Fibroblast of pulmonary artery (primary cell): ENCODE measurements around the gene PMAIP1.

Experiments
- DNase-seq: peaks from one replicate; pipeline ENCODE4 v3.0.0-alpha.2; 2010; ENCODE audit warnings: low read depth
- H3K4me3 ChIP-seq: replicated peaks from 2 replicates; pipeline ENCODE4 v1.5.1; 2011; ENCODE audit warnings: low read depth, mild to moderate bottlenecking, control low read depth, low read length, moderate library complexity
- TF ChIP-seq, protein P1 (sequence below): IDR thresholded peaks from 2 replicates; pipeline ENCODE4 v1.5.1; 2011; ENCODE audit warnings: mild to moderate bottlenecking, control low read depth, low read length, inconsistent platforms; ENCODE audit errors: missing control alignments

Gene PMAIP1

DNA sequence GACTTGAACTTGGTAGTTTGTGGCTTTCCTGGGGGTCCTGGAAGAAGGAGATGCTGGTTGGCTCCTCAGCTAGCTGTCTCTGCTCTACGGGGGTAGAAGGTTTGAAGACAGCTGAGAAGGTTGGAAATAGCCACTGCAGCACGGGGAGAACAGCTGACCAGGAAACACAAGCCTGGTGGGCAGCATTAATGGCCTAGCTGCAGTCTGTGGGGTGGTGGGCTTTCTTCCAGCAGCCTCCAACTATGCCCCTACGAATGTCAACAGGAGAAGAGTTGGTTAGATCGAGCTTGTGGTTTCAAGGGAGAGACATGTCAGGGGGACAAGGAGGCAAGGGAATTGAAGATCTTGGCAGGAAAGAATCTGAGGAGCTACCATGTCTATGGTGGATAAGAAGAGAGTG lies 38.9 kb downstream of the PMAIP1 start:
- TF ChIP-seq, protein P1, sequence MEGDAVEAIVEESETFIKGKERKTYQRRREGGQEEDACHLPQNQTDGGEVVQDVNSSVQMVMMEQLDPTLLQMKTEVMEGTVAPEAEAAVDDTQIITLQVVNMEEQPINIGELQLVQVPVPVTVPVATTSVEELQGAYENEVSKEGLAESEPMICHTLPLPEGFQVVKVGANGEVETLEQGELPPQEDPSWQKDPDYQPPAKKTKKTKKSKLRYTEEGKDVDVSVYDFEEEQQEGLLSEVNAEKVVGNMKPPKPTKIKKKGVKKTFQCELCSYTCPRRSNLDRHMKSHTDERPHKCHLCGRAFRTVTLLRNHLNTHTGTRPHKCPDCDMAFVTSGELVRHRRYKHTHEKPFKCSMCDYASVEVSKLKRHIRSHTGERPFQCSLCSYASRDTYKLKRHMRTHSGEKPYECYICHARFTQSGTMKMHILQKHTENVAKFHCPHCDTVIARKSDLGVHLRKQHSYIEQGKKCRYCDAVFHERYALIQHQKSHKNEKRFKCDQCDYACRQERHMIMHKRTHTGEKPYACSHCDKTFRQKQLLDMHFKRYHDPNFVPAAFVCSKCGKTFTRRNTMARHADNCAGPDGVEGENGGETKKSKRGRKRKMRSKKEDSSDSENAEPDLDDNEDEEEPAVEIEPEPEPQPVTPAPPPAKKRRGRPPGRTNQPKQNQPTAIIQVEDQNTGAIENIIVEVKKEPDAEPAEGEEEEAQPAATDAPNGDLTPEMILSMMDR: no peak
- H3K4me3 ChIP-seq: no peak overlapping the region
- DNase-seq: no peak

DNA sequence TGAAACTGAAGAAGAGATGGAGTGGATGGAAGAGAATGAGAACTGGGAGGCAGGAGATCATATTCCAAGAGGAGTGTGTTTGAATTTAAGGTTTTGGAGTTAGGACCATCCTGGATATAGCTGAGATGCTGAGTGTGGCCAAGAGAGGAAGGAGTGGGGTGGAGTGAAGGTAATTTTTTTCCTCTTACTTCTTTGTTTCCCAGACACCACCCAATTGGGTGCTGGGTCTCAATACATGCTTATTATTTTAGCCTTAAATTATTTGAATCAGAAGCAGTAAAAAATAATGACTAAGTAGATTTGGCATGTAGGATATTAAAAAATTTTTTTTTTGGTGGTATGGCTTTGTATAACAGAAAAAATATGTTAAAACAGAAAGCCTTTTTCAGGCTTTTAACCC lies 39.3 kb downstream of the PMAIP1 start:
- H3K4me3 ChIP-seq: no peak overlapping the region
- TF ChIP-seq, protein P1: no peak
- DNase-seq: no peak

DNA sequence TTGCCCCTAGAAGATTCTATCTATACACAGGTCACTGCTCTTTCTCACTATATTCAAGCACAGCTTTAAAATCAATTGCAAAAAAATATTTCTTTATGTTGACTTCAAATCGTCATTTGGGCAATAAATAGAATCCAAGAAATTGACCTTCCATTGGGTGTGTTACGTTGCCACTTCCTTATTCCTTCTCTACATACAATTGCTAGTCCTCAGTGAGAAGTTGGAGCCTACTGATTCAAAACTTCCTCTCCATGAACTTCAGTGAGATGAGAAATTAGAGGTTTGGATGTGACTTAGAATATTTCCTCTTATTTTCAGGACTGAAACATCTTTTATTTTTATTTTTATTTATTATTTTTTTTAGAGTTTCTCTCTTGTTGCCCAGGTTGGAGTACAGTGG lies 40.3 kb downstream of the PMAIP1 start:
- TF ChIP-seq, protein P1: no peak
- no peak for DNase-seq
- no peak overlapping the region for H3K4me3 ChIP-seq

DNA sequence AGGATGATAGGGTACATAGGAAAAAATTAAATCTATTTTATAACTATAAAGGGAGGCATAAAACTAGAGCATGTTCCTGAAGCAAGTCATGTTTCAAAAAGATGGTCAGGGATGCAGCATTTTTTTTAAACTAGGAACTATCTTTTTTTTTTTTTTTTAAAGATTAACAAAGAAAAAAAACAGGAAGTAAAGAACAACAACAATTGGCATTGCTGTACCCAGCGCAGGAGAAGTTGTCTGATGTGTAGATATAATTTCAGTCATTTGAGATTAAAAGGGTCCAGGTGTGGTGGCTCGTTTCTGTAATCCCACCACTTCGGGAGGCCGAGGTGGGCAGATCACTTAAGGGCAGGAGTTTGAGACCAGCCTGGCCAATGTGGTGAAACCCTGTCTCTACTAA lies 41.5 kb downstream of the PMAIP1 start:
- DNase-seq: no peak

DNA sequence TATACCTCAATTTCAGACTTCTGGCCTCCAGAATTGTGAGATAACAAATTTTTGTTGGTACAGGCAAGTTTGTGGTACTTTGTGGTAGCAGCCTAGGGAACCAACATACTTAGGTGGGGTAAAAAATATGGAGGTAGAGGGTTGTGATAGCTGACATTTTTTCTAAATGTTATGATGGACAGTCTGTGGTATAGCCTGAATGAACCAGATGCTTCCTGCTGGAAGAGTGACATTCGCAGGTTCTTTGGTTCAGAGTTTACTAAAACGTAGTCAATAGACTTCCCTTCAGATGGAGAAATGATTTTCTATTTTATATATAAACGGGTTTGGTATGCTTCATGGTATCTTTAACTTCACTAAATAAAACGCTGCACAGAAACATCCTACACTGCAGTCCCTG lies 42.8 kb downstream of the PMAIP1 start:
- H3K4me3 ChIP-seq: no peak overlapping the region
- TF ChIP-seq, protein P1: no peak
- no peak for DNase-seq

More for the DNA sequence above, 41.5 kb downstream of the PMAIP1 start:
- no peak overlapping the region for H3K4me3 ChIP-seq
- TF ChIP-seq, protein P1: no peak

DNA sequence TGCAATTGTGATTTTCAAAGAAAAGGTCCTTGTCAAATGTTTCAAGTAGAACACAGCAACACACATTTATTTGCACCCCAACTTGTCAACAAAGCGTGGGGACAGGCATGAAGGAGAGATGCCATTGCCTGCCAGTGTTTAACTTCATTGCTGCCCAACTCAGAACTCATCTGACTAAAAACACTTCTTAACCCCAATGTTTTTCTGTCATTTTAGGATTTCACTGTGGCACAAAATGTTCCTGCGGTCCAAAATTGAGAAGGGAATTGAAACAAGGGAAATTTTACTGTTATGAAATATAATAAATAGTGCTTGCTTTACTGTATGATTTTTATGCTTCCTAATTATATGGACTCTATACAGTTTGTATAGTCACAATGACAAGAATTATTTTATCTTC lies 45.7 kb downstream of the PMAIP1 start:
- H3K4me3 ChIP-seq: no peak overlapping the region
- TF ChIP-seq, protein P1: no peak
- DNase-seq: no peak

DNA sequence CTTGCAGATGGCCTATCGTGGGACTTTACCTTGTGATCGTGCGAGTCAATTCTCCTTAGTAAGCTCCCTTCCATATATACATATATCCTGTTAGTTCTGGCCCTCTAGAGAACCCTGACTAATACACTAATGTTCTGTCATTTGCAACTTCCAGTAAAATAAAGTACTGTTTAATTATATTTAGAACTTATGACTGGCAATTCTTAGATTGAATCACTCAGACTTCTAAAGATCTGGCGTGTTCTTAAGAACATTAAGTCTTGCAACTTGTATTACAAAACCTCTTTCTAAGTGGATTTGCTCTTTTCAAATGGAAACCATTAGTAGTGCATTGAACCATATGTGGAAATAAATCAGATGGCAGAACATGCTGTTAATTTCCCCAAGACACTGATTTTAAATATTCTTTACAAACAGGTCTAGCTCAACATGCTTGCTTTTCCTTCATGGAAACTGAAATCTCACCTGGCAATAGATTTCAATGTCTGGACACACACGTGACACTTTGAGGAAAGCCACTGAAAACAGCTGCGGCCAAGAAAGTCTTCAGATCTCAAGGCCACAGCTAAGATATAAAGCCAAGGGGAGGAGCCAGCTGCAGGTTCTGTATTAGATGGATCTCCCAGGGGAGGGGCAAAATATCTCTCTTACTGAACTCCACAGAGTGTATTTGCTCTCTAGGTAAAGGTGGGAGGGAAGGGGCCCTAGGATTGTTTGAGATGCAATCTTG lies 50.6 kb downstream of the PMAIP1 start:
- TF ChIP-seq, protein P1: no peak
- no peak overlapping the region for H3K4me3 ChIP-seq
- no peak for DNase-seq
